ENCODE results near the gene PPIP5K2.

Gene PPIP5K2

GRCh38 chr5:103255691-103256090 lies 135.6 kb downstream of the PPIP5K2 start:
- no peak for DNase-seq

- no peak for DNase-seq
Measured at GRCh38 chr5:103256178-103256577, 136.1 kb downstream of the PPIP5K2 start.

- DNase-seq: peak; percentile 98
Measured at GRCh38 chr5:103258368-103258956, 138.4 kb downstream of the PPIP5K2 start, which contains the start of gene MACIR. Gene MACIR, plus strand, starts transcription at chr5:103258763. Its CDS starts 17,157 bp downstream, at chr5:103275920.

GRCh38 chr5:103258957-103259704 lies 139.0 kb downstream of the PPIP5K2 start:
- DNase-seq: peak; percentile 72

- no peak for DNase-seq
Measured at GRCh38 chr5:103259705-103260355, 139.7 kb downstream of the PPIP5K2 start.

GRCh38 chr5:103260951-103261350 lies 140.8 kb downstream of the PPIP5K2 start:
- no peak for DNase-seq
